Measurements from ENCODE around the gene ARMS2.

The ARMS2 gene

GRCh38 chr10:122454603-122455080 is at the start of gene ARMS2:
ARMS2 (plus strand) TSS chr10:122454653; CDS start chr10:122454728, 75 bp downstream.
- no peak within 1 kb of the TSS for H2AFZ ChIP-seq (ENCODE audit: low read depth, low read length)
- no peaks in the 10 kb centered on the region for H3K9me3 ChIP-seq (ENCODE audit: insufficient read depth, low read length)
- no peak within 1 kb of the TSS for H3K27ac ChIP-seq (ENCODE audit: low read length)
- TF ChIP-seq CTCF (IDR thresholded peaks at IDR 0.05; ENCODE audit: low read depth, low read length) (no peak), EZH2phosphoT487 (IDR thresholded peaks at IDR 0.05; ENCODE audit: low read depth) (no peak)
- no peaks in the 10 kb centered on the region for H4K20me1 ChIP-seq (ENCODE audit: insufficient read depth, low read length)
- H3K79me2 ChIP-seq (ENCODE audit: low read length) = no peaks in the 10 kb centered on the region
- no peaks in the 10 kb centered on the region for H3K36me3 ChIP-seq (replicated peaks; ENCODE audit: low read depth, low read length)
- no peaks in the 10 kb centered on the region for H3K4me1 ChIP-seq (ENCODE audit: low read length)
- H3K27me3 ChIP-seq (ENCODE audit: low read depth, low read length) = no peaks in the 10 kb centered on the region
- H3K4me3 ChIP-seq (ENCODE audit: low read length) = no peak within 1 kb of the TSS
- H3K9ac ChIP-seq (ENCODE audit: low read length) = no peak within 1 kb of the TSS
- no peak within 1 kb of the TSS for H3K4me2 ChIP-seq (ENCODE audit: low read length)

DNA sequence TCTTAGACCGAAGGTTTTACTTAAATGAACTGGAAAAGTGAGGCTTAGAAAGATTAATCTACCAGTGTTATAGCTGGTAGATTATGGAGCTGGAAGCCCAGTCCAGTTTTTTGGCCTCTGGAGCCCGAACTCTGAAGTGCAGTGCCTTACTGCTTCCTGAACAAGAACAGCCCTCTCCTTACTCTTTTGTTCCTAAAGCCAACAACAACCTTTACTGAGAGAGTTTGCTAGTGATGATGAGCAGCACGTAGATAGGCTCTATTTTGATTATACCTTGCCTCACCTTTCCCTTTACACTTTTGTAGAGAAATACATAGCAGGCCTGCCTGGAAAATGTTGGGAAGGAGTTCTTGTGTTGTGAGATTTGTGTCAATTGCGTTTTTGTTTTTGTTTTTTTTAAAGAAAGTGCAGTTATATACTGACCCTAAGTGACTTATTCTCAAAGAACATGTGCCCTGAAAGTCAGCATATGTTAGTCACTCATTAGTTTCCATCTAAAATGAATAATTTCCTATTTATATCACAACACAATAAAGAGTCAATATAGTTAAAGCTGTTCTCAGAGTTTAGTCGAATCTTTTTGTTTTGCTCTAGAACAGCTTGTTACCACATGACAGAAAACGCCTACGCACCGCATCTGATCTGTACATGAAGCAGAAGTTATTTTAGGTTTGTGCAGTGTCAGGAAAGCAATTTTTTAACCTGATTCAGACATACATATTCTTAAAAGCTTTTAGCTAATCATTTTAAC is 46.9 kb upstream of the ARMS2 start:
- no peaks in the 10 kb centered on the region for H3K9me3 ChIP-seq (ENCODE audit: insufficient read depth, low read length)
- H3K9ac ChIP-seq (ENCODE audit: low read length) = no peak overlapping the region
- H3K4me2 ChIP-seq (ENCODE audit: low read length) = no peak overlapping the region
- peaks cover 4% of the 10 kb centered on the region; the same call in 1 of the 2 replicates for H3K4me1 ChIP-seq (ENCODE audit: low read length)
- H3K4me3 ChIP-seq (ENCODE audit: low read length) = no peak overlapping the region
- H3K36me3 ChIP-seq (replicated peaks; ENCODE audit: low read depth, low read length) = no peaks in the 10 kb centered on the region
- no peak overlapping the region for H3K27ac ChIP-seq (ENCODE audit: low read length)
- TF ChIP-seq EZH2phosphoT487 (IDR thresholded peaks at IDR 0.05; ENCODE audit: low read depth) = no peak
- no peak for TF ChIP-seq CTCF (IDR thresholded peaks at IDR 0.05; ENCODE audit: low read depth, low read length)
- peaks cover 16% of the 10 kb centered on the region; the same call in 1 of the 2 replicates for H3K27me3 ChIP-seq (ENCODE audit: low read depth, low read length)
- H3K79me2 ChIP-seq (ENCODE audit: low read length) = no peaks in the 10 kb centered on the region
- no peak overlapping the region for H2AFZ ChIP-seq (ENCODE audit: low read depth, low read length)
- no peaks in the 10 kb centered on the region for H4K20me1 ChIP-seq (ENCODE audit: insufficient read depth, low read length)

DNA sequence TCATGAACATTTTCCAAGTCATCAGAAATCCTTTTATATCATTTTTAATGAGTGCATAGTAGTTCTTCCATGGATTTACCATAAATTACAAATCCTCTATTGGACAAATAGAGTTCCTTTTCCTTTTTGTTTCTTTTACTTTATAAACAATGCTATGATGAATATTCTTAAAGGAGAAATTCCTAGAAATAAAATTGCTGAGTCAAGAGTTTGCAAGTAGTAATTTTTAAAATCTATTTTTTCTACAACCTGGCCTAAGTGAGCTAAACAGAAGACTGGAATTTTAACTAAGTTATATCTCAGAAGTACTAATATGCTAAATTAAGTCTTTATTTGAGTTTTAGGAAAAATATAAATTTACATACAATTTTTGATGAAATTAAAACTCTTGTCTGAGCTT is 41.1 kb upstream of the ARMS2 start:
- H3K36me3 ChIP-seq (replicated peaks; ENCODE audit: low read depth, low read length) = no peaks in the 10 kb centered on the region
- 0 out of 2 replicates have a peak, but pooled peaks cover 8% of the 10 kb centered on the region for H3K27me3 ChIP-seq (ENCODE audit: low read depth, low read length)
- H3K9me3 ChIP-seq (ENCODE audit: insufficient read depth, low read length) = no peaks in the 10 kb centered on the region
- H3K9ac ChIP-seq (ENCODE audit: low read length) = no peak overlapping the region
- TF ChIP-seq CTCF (IDR thresholded peaks at IDR 0.05; ENCODE audit: low read depth, low read length) = no peak
- no peak for TF ChIP-seq EZH2phosphoT487 (IDR thresholded peaks at IDR 0.05; ENCODE audit: low read depth)
- no peak overlapping the region for H3K4me3 ChIP-seq (ENCODE audit: low read length)
- H3K4me2 ChIP-seq (ENCODE audit: low read length) = no peak overlapping the region
- H3K4me1 ChIP-seq (ENCODE audit: low read length) = no peaks in the 10 kb centered on the region
- no peak overlapping the region for H2AFZ ChIP-seq (ENCODE audit: low read depth, low read length)
- no peak overlapping the region for H3K27ac ChIP-seq (ENCODE audit: low read length)
- no peaks in the 10 kb centered on the region for H4K20me1 ChIP-seq (ENCODE audit: insufficient read depth, low read length)
- no peaks in the 10 kb centered on the region for H3K79me2 ChIP-seq (ENCODE audit: low read length)

DNA sequence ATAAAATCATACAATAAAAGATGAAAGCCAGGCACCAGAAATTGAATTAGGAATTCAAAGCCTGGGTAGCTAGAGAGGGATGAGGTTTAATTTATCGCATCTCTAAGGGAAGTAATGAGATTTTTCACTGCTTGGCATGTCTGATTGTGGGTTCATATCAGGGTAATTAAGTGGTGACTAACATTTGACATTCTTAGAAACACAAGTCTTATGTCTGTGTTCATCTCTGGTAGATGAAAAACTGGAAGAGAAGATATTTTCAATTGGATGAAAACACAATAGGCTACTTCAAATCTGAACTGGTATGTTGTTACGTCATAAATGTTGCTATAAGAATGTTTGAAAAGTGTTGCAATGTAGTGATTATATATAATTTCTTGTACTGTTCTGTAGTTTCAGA is 36.8 kb upstream of the ARMS2 start:
- Histone ChIP-seq H3K9me3 (ENCODE audit: insufficient read depth, low read length) (no peaks in the 10 kb centered on the region), H4K20me1 (ENCODE audit: insufficient read depth, low read length) (no peaks in the 10 kb centered on the region), H3K36me3 (replicated peaks; ENCODE audit: low read depth, low read length) (no peaks in the 10 kb centered on the region), H3K79me2 (ENCODE audit: low read length) (no peaks in the 10 kb centered on the region), H2AFZ (ENCODE audit: low read depth, low read length) (no peak overlapping the region), H3K27me3 (ENCODE audit: low read depth, low read length) (no peaks in the 10 kb centered on the region), H3K4me2 (ENCODE audit: low read length) (no peak overlapping the region), H3K27ac (ENCODE audit: low read length) (no peak overlapping the region), H3K4me3 (ENCODE audit: low read length) (no peak overlapping the region), H3K9ac (ENCODE audit: low read length) (no peak overlapping the region), H3K4me1 (ENCODE audit: low read length) (no peaks in the 10 kb centered on the region)
- TF ChIP-seq CTCF (IDR thresholded peaks at IDR 0.05; ENCODE audit: low read depth, low read length) (no peak), EZH2phosphoT487 (IDR thresholded peaks at IDR 0.05; ENCODE audit: low read depth) (no peak)

Measured in OCI-LY3 (cell line).